Esophagus squamous epithelium (tissue), 4 donors: Measurements from ENCODE around the gene GPR149.

Experiments used
- CTCF ChIP-seq, 6 experiments: fragments of 450-650 bp in 4 of 6; fragments of 200-600 bp in 2 of 6; sonication (generic) in 2 of 6; IDR thresholded peaks; one replicate each; pipeline ENCODE4 v1.5.1; 2016 to 2019; ENCODE audit warnings: antibody characterized with exemption in 6 of 6, mild to moderate bottlenecking in 4 of 6, moderate library complexity in 4 of 6
- POLR2A ChIP-seq, 4 donors: fragments of 450-650 bp; IDR thresholded peaks; one replicate each; pipeline ENCODE4 v1.6.1; 2017; ENCODE audit warnings: antibody characterized with exemption in 4 of 4, mild to moderate bottlenecking in 4 of 4, moderate library complexity in 3 of 4

- TF ChIP-seq CTCF (IDR thresholded peaks at IDR 0.05) = no peak
- TF ChIP-seq POLR2A (IDR thresholded peaks at IDR 0.05) = no peak
Measured at GRCh38 chr3:154294016-154294415, 136.0 kb downstream of the GPR149 start.
